HepG2 (cell line): ENCODE measurements around the gene NEURL2. TPM values are rescaled to one million over a fixed set of nuclear protein-coding genes. Genes with fewer than 3 reads are reported as not detected.
A peak's percentile ranks its signal among the peaks of the same experiment; 100 is the strongest.

Source experiments
- ATAC-seq: fragments of 200-7000 bp; cut with Tn5 transposase; 3 replicates; pipeline ENCODE4 v1.9.1; 2020; ENCODE audit warnings: mild to moderate bottlenecking, moderate library complexity
- BruUV-seq: library from RNA; stranded (reverse); fragments of 400-500 nt; replicated peaks from 2 replicates; lab custom pipeline; 2021; lab: Mats Ljungman, UMichigan
- CTCF ChIA-PET: fragments of 300-600 bp; formaldehyde crosslinking; extraction: SDS; loops from one replicate; lab custom pipeline; 2021; ENCODE audit warnings: low total read pairs, inconsistent platforms, low intra/inter-chr PET ratio; lab: Yijun Ruan, JAX
- POLR2A ChIA-PET: fragments of 350-600 bp; sonication (Branson Sonifier 250); formaldehyde crosslinking; loops from one replicate; lab custom pipeline; 2020; ENCODE audit warnings: antibody characterized with exemption, inconsistent platforms; lab: Yijun Ruan, JAX
- DNase-seq: peaks from one replicate; pipeline ENCODE4 v3.0.0-alpha.2; 2015; ENCODE audit warnings: low spot score
- FAIRE-seq: peaks from 3 replicates; lab custom pipeline; 2011; peaks lifted over from hg19 to GRCh38; lab: Jason Lieb, UNC
- H2AFZ ChIP-seq: one replicate; pipeline ENCODE4 v1.6.1; 2011; ENCODE audit warnings: low read length, inconsistent platforms
- H3K27ac ChIP-seq: fragments of 300-600 bp; 3 replicates; pipeline ENCODE4 v1.8.0; 2011; ENCODE audit warnings: mixed run types, mild to moderate bottlenecking, mixed read lengths, low read length, inconsistent platforms; ENCODE audit not compliant: insufficient read depth; ENCODE audit errors: extremely low read length
- H3K27me3 ChIP-seq, 2 experiments: fragments of 200-600 bp in 1 of 2; 2 replicates in 1 of 2; 3 replicates in 1 of 2; pipeline versions ENCODE4 v1.6.0 to v1.8.0; 2011; ENCODE audit warnings: low read length in 2 of 2, mild to moderate bottlenecking in 2 of 2, moderate library complexity in 2 of 2, inconsistent platforms in 1 of 2; ENCODE audit not compliant: insufficient read depth in 2 of 2, control insufficient read depth in 1 of 2
- H3K36me3 ChIP-seq, 2 experiments: fragments of 200-600 bp in 1 of 2; replicated peaks in 1 of 2; 2 replicates in 1 of 2; 3 replicates in 1 of 2; pipeline versions ENCODE4 v1.5.1 to v1.8.0; 2011; ENCODE audit warnings: low read length in 2 of 2, inconsistent platforms in 1 of 2; ENCODE audit not compliant: insufficient read depth in 2 of 2, control insufficient read depth in 1 of 2
- H3K4me1 ChIP-seq: 2 replicates; pipeline ENCODE4 v1.5.1; 2012; ENCODE audit warnings: low read length, inconsistent platforms; ENCODE audit not compliant: insufficient read depth
- H3K4me2 ChIP-seq: 2 replicates; pipeline ENCODE4 v1.6.0; 2011; ENCODE audit warnings: low read depth, low read length, inconsistent platforms
- H3K4me3 ChIP-seq, 3 experiments: fragments of 200-600 bp in 1 of 3; sonication (generic), shearing (Covaris generic) in 1 of 3; replicated peaks in 1 of 3; 2 replicates each; pipeline ENCODE4 v1.5.1; 2011 to 2016; ENCODE audit warnings: low read length in 3 of 3, inconsistent platforms in 2 of 3, low read depth in 2 of 3, mild to moderate bottlenecking in 2 of 3, control low read depth in 1 of 3, mixed read lengths in 1 of 3; ENCODE audit not compliant: insufficient read depth in 1 of 3
- H3K79me2 ChIP-seq: one replicate; pipeline ENCODE4 v1.6.1; 2011; ENCODE audit warnings: low read length, inconsistent platforms; ENCODE audit not compliant: insufficient read depth
- H3K9ac ChIP-seq: 2 replicates; pipeline ENCODE4 v1.6.0; 2011; ENCODE audit warnings: mild to moderate bottlenecking, low read depth, low read length, inconsistent platforms; ENCODE audit not compliant: insufficient read depth
- H3K9me3 ChIP-seq: 2 replicates; pipeline ENCODE4 v1.5.1; 2012; ENCODE audit warnings: mild to moderate bottlenecking, low read length
- H4K20me1 ChIP-seq: 2 replicates; pipeline ENCODE4 v1.6.0; 2011; ENCODE audit warnings: inconsistent platforms, mild to moderate bottlenecking, low read length, moderate library complexity; ENCODE audit not compliant: insufficient read depth
- ADNP ChIP-seq: sonication (generic); formaldehyde crosslinking; IDR thresholded peaks from 2 replicates; pipeline ENCODE4 v1.4.0; 2020; ENCODE audit warnings: missing genetic modification reagents
- AGO2 ChIP-seq: fragments of 200-400 bp; formaldehyde crosslinking; optimal IDR thresholded peaks from 2 replicates; pipeline ENCODE3; 2017; ENCODE audit warnings: mild to moderate bottlenecking, low read depth, low read length, moderate library complexity
- BCL3 ChIP-seq: sonication (generic); formaldehyde crosslinking; IDR thresholded peaks from 2 replicates; pipeline ENCODE4 v1.5.1; 2020; ENCODE audit warnings: mild to moderate bottlenecking, missing genetic modification reagents, moderate library complexity
- HCFC1 ChIP-seq: fragments of 150-350 bp; IDR thresholded peaks from 2 replicates; pipeline ENCODE4 v1.6.1; 2014; ENCODE audit warnings: low read depth, low read length
- KLF15 ChIP-seq: sonication (generic); formaldehyde crosslinking; IDR thresholded peaks from 2 replicates; pipeline ENCODE4 v1.8.1; 2023; ENCODE audit warnings: borderline replicate concordance, mild to moderate bottlenecking, inconsistent platforms, missing genetic modification reagents, mixed read lengths
- KLF9 ChIP-seq: IDR thresholded peaks from 2 replicates; pipeline ENCODE4 v1.6.1; 2016; ENCODE audit warnings: low read depth
- MIXL1 ChIP-seq: IDR thresholded peaks from 2 replicates; pipeline ENCODE4 v1.6.1; 2016
- NPAS2 ChIP-seq: sonication (generic); formaldehyde crosslinking; IDR thresholded peaks from 2 replicates; pipeline ENCODE4 v1.8.0; 2022; ENCODE audit warnings: mild to moderate bottlenecking, missing genetic modification reagents, borderline replicate concordance
- POGK ChIP-seq: sonication (generic); formaldehyde crosslinking; conservative IDR thresholded peaks from 2 replicates; pipeline ENCODE4 v1.8.0; 2022; ENCODE audit warnings: mild to moderate bottlenecking, moderate library complexity, missing genetic modification reagents
- TEF ChIP-seq: sonication (generic); formaldehyde crosslinking; IDR thresholded peaks from 2 replicates; pipeline ENCODE4 v1.5.0; 2020; ENCODE audit warnings: missing genetic modification reagents
- ZNF629 ChIP-seq: sonication (generic); formaldehyde crosslinking; conservative IDR thresholded peaks from 2 replicates; pipeline ENCODE4 v1.5.0; 2020; ENCODE audit warnings: missing genetic modification reagents
- ZNF746 ChIP-seq: sonication (generic); formaldehyde crosslinking; IDR thresholded peaks from 2 replicates; pipeline ENCODE4 v1.8.0; 2022; ENCODE audit warnings: mild to moderate bottlenecking, missing genetic modification reagents
- ZSCAN21 ChIP-seq: sonication (generic); formaldehyde crosslinking; IDR thresholded peaks from 2 replicates; pipeline ENCODE4 v1.8.0; 2022; ENCODE audit warnings: mild to moderate bottlenecking, missing genetic modification reagents, moderate library complexity, borderline replicate concordance
- WGBS: methylation state at CpG from one replicate; pipeline ENCODE4 v1.1.6; 2017; ENCODE audit warnings: low lambda C conversion rate; 5-methylcytosine and 5-hydroxymethylcytosine counted together
- in situ Hi-C: cut with HindIII; loops from 2 replicates; pipeline ENCODE4 v1.10.0; 2017; ENCODE audit warnings: low pct_unique_long_range_greater_than_20kb; ENCODE audit not compliant: extremely low pct_ligation_motif_present
- intact Hi-C: fragments of 100-400 bp; cut with micrococcal nuclease; formaldehyde crosslinking; loops from one replicate; pipeline ENCODE4 v1.10.0; 2022; ENCODE audit not compliant: unreplicated experiment
- polyA plus RNA-seq, 8 experiments: library from polyadenylated mRNA; depleted of rRNA in 3 of 8; stranded (reverse) in 7 of 8; unstranded in 1 of 8; fragments of >200 nt; fragmentation: Illumina TruSeq in 4 of 8; extraction: Trizol in 4 of 8; gene quantifications; 2 replicates each; pipeline versions ENCODE4 v1.2.1 to v1.2.3, GENCODE V29; 2011 to 2016; ENCODE audit warnings: low read depth in 4 of 8, missing spikeins in 1 of 8, mixed read lengths in 1 of 8; ENCODE audit not compliant: insufficient read depth in 1 of 8
- total RNA-seq, 5 experiments: library from RNA; depleted of rRNA; stranded (reverse); fragments of >200 nt; fragmentation: Illumina TruSeq; extraction: Trizol; gene quantifications; 2 replicates each; pipeline ENCODE4 v1.2.3, GENCODE V29; 2016; ENCODE audit warnings: low read depth in 1 of 5

The NEURL2 gene
- total and polyA plus RNA-seq, 2 of the 13 experiments (the other 11 are each of a cell fraction or from before 2014, with no cell fraction given), result 7.2 to 9.7 TPM

GRCh38 chr20:45897289-45897688 is 6.3 kb upstream of the NEURL2 start:
- H3K9me3 ChIP-seq, result no peaks in the 10 kb centered on the region

GRCh38 chr20:45896641-45897161 is 5.7 kb upstream of the NEURL2 start:
- H4K20me1 ChIP-seq, result no peaks in the 10 kb centered on the region
- TF ChIP-seq HCFC1 (no peak), ZSCAN21 (CRISPR knock-in tag) (0 out of 2 replicates have a peak, but pooled peaks have one; percentile 18), NPAS2 (CRISPR knock-in tag) (0 out of 2 replicates have a peak, but pooled peaks have one; percentile 33), AGO2 (peak; percentile 41), KLF15 (CRISPR knock-in tag) (no peak), KLF9 (CRISPR knock-in tag) (no peak), ADNP (no peak), BCL3 (no peak), MIXL1 (CRISPR knock-in tag) (no peak), TEF (CRISPR knock-in tag) (no peak), ZNF746 (CRISPR knock-in tag) (0 out of 2 replicates have a peak, but pooled peaks have one; percentile 43)

More at GRCh38 chr20:45897289-45897688, 6.3 kb upstream of the NEURL2 start:
- Histone ChIP-seq H3K9ac (no peak overlapping the region), H3K27ac (no peak overlapping the region), H3K4me3 (no peak overlapping the region), H2AFZ (no peak overlapping the region), H3K79me2 (peaks cover 3% of the 10 kb centered on the region), H3K27me3 (no peaks in the 10 kb centered on the region), H3K4me1 (peaks cover 9% of the 10 kb centered on the region), H3K4me2 (no peak overlapping the region), H3K36me3 (peaks cover 52 to 61% of the 10 kb centered on the region in 2 experiments), H4K20me1 (no peaks in the 10 kb centered on the region)
- ChIA-PET CTCF (no interaction called here), POLR2A (interaction anchor here (1.2 to 1.8 kb wide), 4 partner anchors 8 to 23 kb away, joined by 3 to 11 read pairs (median 4); no protein-coding TSS in a partner anchor)
- intact Hi-C loops, result no loop called here
- ATAC-seq (no peak), FAIRE-seq (no peak), DNase-seq (no peak)
- TF ChIP-seq POGK (CRISPR knock-in tag) (no peak), ZNF629 (CRISPR knock-in tag) (peak; percentile 83)
- 88% methylated on average over 2 of the region's 2 CpGs for WGBS
- in situ Hi-C loops, result no loop called here
- BruUV-seq, result no TSS peak

More at GRCh38 chr20:45896641-45897161, 5.7 kb upstream of the NEURL2 start:
- no peaks in the 10 kb centered on the region for H3K27me3 ChIP-seq
- H3K9me3 ChIP-seq, result no peaks in the 10 kb centered on the region
- no peak overlapping the region for H2AFZ ChIP-seq
- ChIA-PET CTCF (no interaction called here), POLR2A (interaction anchor here (0.7 to 1.4 kb wide), 4 partner anchors 9 to 37 kb away, joined by 3 to 11 read pairs (median 3); no protein-coding TSS in a partner anchor)
- FAIRE-seq (no peak), ATAC-seq (no peak), DNase-seq (no peak)
- peaks cover 15% of the 10 kb centered on the region for H3K4me1 ChIP-seq
- WGBS, result 99% methylated on average over 14 of the region's 14 CpGs
- peaks cover 52 to 63% of the 10 kb centered on the region in 2 experiments for H3K36me3 ChIP-seq
- H3K27ac ChIP-seq, result no peak overlapping the region
- H3K9ac ChIP-seq, result no peak overlapping the region
- in situ Hi-C loops (no loop called here), intact Hi-C loops (no loop called here)
- no TSS peak for BruUV-seq
- H3K4me3 ChIP-seq, result no peak overlapping the region
- no peak overlapping the region for H3K4me2 ChIP-seq
- peaks cover 9% of the 10 kb centered on the region for H3K79me2 ChIP-seq
